ENCODE measurements around the gene TOP1.

The TOP1 gene

GRCh38 chr20:41167481-41168253 lies 139.0 kb downstream of the TOP1 start:
- H3K4me3 ChIP-seq (ENCODE audit: low read depth, low read length): no peak overlapping the region
- TF ChIP-seq CTCF (IDR thresholded peaks at IDR 0.05; ENCODE audit: control insufficient read depth, extremely low read depth, insufficient read depth): no peak
- DNase-seq (ENCODE audit: low read depth): no peak

GRCh38 chr20:41168281-41169161 lies 139.9 kb downstream of the TOP1 start:
- no peak overlapping the region for H3K4me3 ChIP-seq (ENCODE audit: low read depth, low read length)
- no peak for TF ChIP-seq CTCF (IDR thresholded peaks at IDR 0.05; ENCODE audit: control insufficient read depth, extremely low read depth, insufficient read depth)
- DNase-seq (ENCODE audit: low read depth): no peak

GRCh38 chr20:41169162-41169690 lies 140.6 kb downstream of the TOP1 start:
- no peak for DNase-seq (ENCODE audit: low read depth)
- H3K4me3 ChIP-seq (ENCODE audit: low read depth, low read length): no peak overlapping the region
- TF ChIP-seq CTCF (IDR thresholded peaks at IDR 0.05; ENCODE audit: control insufficient read depth, extremely low read depth, insufficient read depth): no peak

GRCh38 chr20:41169791-41170351 lies 141.2 kb downstream of the TOP1 start:
- no peak for DNase-seq (ENCODE audit: low read depth)
- no peak for TF ChIP-seq CTCF (IDR thresholded peaks at IDR 0.05; ENCODE audit: control insufficient read depth, extremely low read depth, insufficient read depth)
- H3K4me3 ChIP-seq (ENCODE audit: low read depth, low read length): no peak overlapping the region

GRCh38 chr20:41170386-41171105 lies 141.9 kb downstream of the TOP1 start:
- no peak for TF ChIP-seq CTCF (IDR thresholded peaks at IDR 0.05; ENCODE audit: control insufficient read depth, extremely low read depth, insufficient read depth)
- no peak overlapping the region for H3K4me3 ChIP-seq (ENCODE audit: low read depth, low read length)

GRCh38 chr20:41171736-41172295 lies 143.2 kb downstream of the TOP1 start:
- no peak overlapping the region for H3K4me3 ChIP-seq (ENCODE audit: low read depth, low read length)
- no peak for DNase-seq (ENCODE audit: low read depth)
- no peak for TF ChIP-seq CTCF (IDR thresholded peaks at IDR 0.05; ENCODE audit: control insufficient read depth, extremely low read depth, insufficient read depth)

More at GRCh38 chr20:41170386-41171105, 141.9 kb downstream of the TOP1 start:
- DNase-seq (ENCODE audit: low read depth): no peak
